HEK293 (cell line): ENCODE results near the gene UNCX.

Experiments used
- CTCF ChIA-PET: fragments of 350-600 bp; formaldehyde crosslinking; extraction: SDS; loops from one replicate; lab custom pipeline; 2021; ENCODE audit warnings: antibody characterized with exemption; lab: Yijun Ruan, JAX
- POLR2A ChIA-PET: fragments of 300-600 bp; formaldehyde crosslinking; extraction: SDS; loops from one replicate; lab custom pipeline; 2020; ENCODE audit warnings: antibody characterized with exemption, inconsistent platforms; lab: Yijun Ruan, JAX
- H3K27ac ChIP-seq: fragments of 200-500 bp; sonication (Bioruptor generic); 2 replicates; pipeline ENCODE4 v1.5.1; 2014; ENCODE audit warnings: low read depth, low read length, control low read depth, inconsistent platforms; ENCODE audit errors: extremely low read depth
- H3K36me3 ChIP-seq, 2 experiments: fragments of 200-500 bp in 1 of 2; sonication (Bioruptor generic) in 1 of 2; 1 replicate in 1 of 2; 2 replicates in 1 of 2; pipeline ENCODE4 v1.5.1; 2014 to 2017; ENCODE audit warnings: inconsistent platforms in 2 of 2, low read length in 2 of 2; ENCODE audit not compliant: control insufficient read depth in 2 of 2, insufficient read depth in 1 of 2
- H3K4me1 ChIP-seq: fragments of 200-500 bp; sonication (Bioruptor generic); 2 replicates; pipeline ENCODE4 v1.5.1; 2014; ENCODE audit warnings: mild to moderate bottlenecking, low read length, inconsistent platforms; ENCODE audit not compliant: control insufficient read depth, insufficient read depth
- H3K4me3 ChIP-seq: 2 replicates; pipeline ENCODE4 v1.5.1; 2011; ENCODE audit warnings: low read depth, mild to moderate bottlenecking, control low read depth, low read length, moderate library complexity
- H3K9me3 ChIP-seq: fragments of 200-500 bp; sonication (Bioruptor generic); 2 replicates; pipeline ENCODE4 v1.5.1; 2014; ENCODE audit warnings: low read depth, low read length, inconsistent platforms; ENCODE audit not compliant: control insufficient read depth, insufficient read depth
- FEZF1 ChIP-seq: fragments of 450-650 bp; formaldehyde crosslinking; IDR thresholded peaks from 2 replicates; pipeline ENCODE4 v1.5.1; 2016; ENCODE audit warnings: missing biosample characterization, missing genetic modification characterization
- GLIS1 ChIP-seq: fragments of 450-650 bp; formaldehyde crosslinking; IDR thresholded peaks from 2 replicates; pipeline ENCODE4 v1.5.1; 2016; ENCODE audit warnings: missing biosample characterization, missing genetic modification characterization
- MZF1 ChIP-seq: fragments of 450-650 bp; formaldehyde crosslinking; IDR thresholded peaks from 2 replicates; pipeline ENCODE4 v1.5.1; 2017; ENCODE audit warnings: missing biosample characterization, missing genetic modification characterization, borderline replicate concordance
- REPIN1 ChIP-seq: fragments of 450-650 bp; formaldehyde crosslinking; IDR thresholded peaks from 2 replicates; pipeline ENCODE4 v1.5.1; 2017; ENCODE audit warnings: missing biosample characterization, missing genetic modification characterization, low read depth
- SCRT2 ChIP-seq: fragments of 450-650 bp; formaldehyde crosslinking; IDR thresholded peaks from 2 replicates; pipeline ENCODE4 v1.5.1; 2016; ENCODE audit warnings: missing biosample characterization, missing genetic modification characterization
- SP2 ChIP-seq: fragments of 450-650 bp; formaldehyde crosslinking; IDR thresholded peaks from 2 replicates; pipeline ENCODE4 v1.5.1; 2016; ENCODE audit warnings: missing biosample characterization, missing genetic modification characterization
- TCF7L2 ChIP-seq: IDR thresholded peaks from 2 replicates; pipeline ENCODE4 v1.6.1; 2011; ENCODE audit warnings: low read depth, mild to moderate bottlenecking, inconsistent platforms, low read length, moderate library complexity, borderline replicate concordance
- ZFP37 ChIP-seq: fragments of 450-650 bp; formaldehyde crosslinking; IDR thresholded peaks from 2 replicates; pipeline ENCODE4 v1.5.1; 2016; ENCODE audit warnings: missing biosample characterization, missing genetic modification characterization
- ZNF112 ChIP-seq: fragments of 450-650 bp; formaldehyde crosslinking; IDR thresholded peaks from 2 replicates; pipeline ENCODE4 v1.5.0; 2017; ENCODE audit warnings: missing biosample characterization, missing genetic modification characterization
- ZNF138 ChIP-seq: fragments of 450-650 bp; formaldehyde crosslinking; IDR thresholded peaks from 2 replicates; pipeline ENCODE4 v1.5.1; 2016; ENCODE audit warnings: missing biosample characterization, missing genetic modification characterization, borderline replicate concordance
- ZNF169 ChIP-seq: fragments of 450-650 bp; formaldehyde crosslinking; IDR thresholded peaks from 2 replicates; pipeline ENCODE4 v1.5.1; 2016; ENCODE audit warnings: missing biosample characterization, missing genetic modification characterization
- ZNF214 ChIP-seq: fragments of 450-650 bp; formaldehyde crosslinking; IDR thresholded peaks from 2 replicates; pipeline ENCODE4 v1.5.1; 2017; ENCODE audit warnings: missing biosample characterization, mild to moderate bottlenecking, missing genetic modification characterization, borderline replicate concordance
- ZNF23 ChIP-seq: fragments of 450-650 bp; formaldehyde crosslinking; IDR thresholded peaks from 2 replicates; pipeline ENCODE4 v1.5.1; 2016; ENCODE audit warnings: missing biosample characterization, missing genetic modification characterization, borderline replicate concordance
- ZNF274 ChIP-seq, 2 experiments: fragments of 200-500 bp in 1 of 2; fragments of 450-650 bp in 1 of 2; sonication (Bioruptor generic) in 1 of 2; formaldehyde crosslinking in 1 of 2; IDR thresholded peaks; 2 replicates each; pipeline versions ENCODE4 v1.5.1 to v1.6.1; 2014 to 2016; ENCODE audit warnings: borderline replicate concordance in 1 of 2, inconsistent platforms in 1 of 2, low read length in 1 of 2, missing biosample characterization in 1 of 2, missing genetic modification characterization in 1 of 2
- ZNF324 ChIP-seq: fragments of 450-650 bp; formaldehyde crosslinking; IDR thresholded peaks from 2 replicates; pipeline ENCODE4 v1.5.1; 2016; ENCODE audit warnings: missing biosample characterization, missing genetic modification characterization
- ZNF350 ChIP-seq: fragments of 450-650 bp; formaldehyde crosslinking; IDR thresholded peaks from 2 replicates; pipeline ENCODE4 v1.5.0; 2017; ENCODE audit warnings: missing biosample characterization, mild to moderate bottlenecking, missing genetic modification characterization
- ZNF404 ChIP-seq: fragments of 450-650 bp; formaldehyde crosslinking; IDR thresholded peaks from 2 replicates; pipeline ENCODE4 v1.5.1; 2017; ENCODE audit warnings: missing biosample characterization, missing genetic modification characterization
- ZNF501 ChIP-seq: fragments of 450-650 bp; formaldehyde crosslinking; IDR thresholded peaks from 2 replicates; pipeline ENCODE4 v1.5.1; 2016; ENCODE audit warnings: missing biosample characterization, missing genetic modification characterization
- ZNF561 ChIP-seq: fragments of 450-650 bp; IDR thresholded peaks from 2 replicates; pipeline ENCODE4 v1.5.1; 2018; ENCODE audit warnings: missing biosample characterization, missing genetic modification characterization, borderline replicate concordance
- ZNF707 ChIP-seq: fragments of 450-650 bp; formaldehyde crosslinking; IDR thresholded peaks from 2 replicates; pipeline ENCODE4 v1.5.1; 2016; ENCODE audit warnings: missing biosample characterization, missing genetic modification characterization
- ZNF747 ChIP-seq: fragments of 450-650 bp; formaldehyde crosslinking; IDR thresholded peaks from 2 replicates; pipeline ENCODE4 v1.5.1; 2016; ENCODE audit warnings: missing biosample characterization, missing genetic modification characterization
- ZNF792 ChIP-seq: fragments of 450-650 bp; formaldehyde crosslinking; IDR thresholded peaks from 2 replicates; pipeline ENCODE4 v1.5.1; 2016; ENCODE audit warnings: missing biosample characterization, missing genetic modification characterization
- ZSCAN30 ChIP-seq: fragments of 450-650 bp; IDR thresholded peaks from 2 replicates; pipeline ENCODE4 v1.5.1; 2018; ENCODE audit warnings: missing biosample characterization, mild to moderate bottlenecking, missing genetic modification characterization, moderate library complexity
- TF ChIP-seq, protein P1 (sequence below): fragments of 450-650 bp; formaldehyde crosslinking; IDR thresholded peaks from 2 replicates; pipeline ENCODE4 v1.5.1; 2017; ENCODE audit warnings: missing biosample characterization, missing genetic modification characterization
- TF ChIP-seq, protein P2 (sequence below): fragments of 450-650 bp; IDR thresholded peaks from 2 replicates; pipeline ENCODE4 v1.5.1; 2018; ENCODE audit warnings: missing biosample characterization, mild to moderate bottlenecking, missing genetic modification characterization
- TF ChIP-seq, protein P3 (sequence below): fragments of 450-650 bp; formaldehyde crosslinking; IDR thresholded peaks from 2 replicates; pipeline ENCODE4 v1.5.1; 2016; ENCODE audit warnings: missing biosample characterization, missing genetic modification characterization
- TF ChIP-seq, protein P4 (sequence below): fragments of 450-650 bp; formaldehyde crosslinking; IDR thresholded peaks from 2 replicates; pipeline ENCODE4 v1.5.1; 2016; ENCODE audit warnings: missing biosample characterization, missing genetic modification characterization

UNCX gene

GRCh38 chr7:1253681-1254181, 21.1 kb downstream of the UNCX start:
- H3K27ac ChIP-seq = no peak overlapping the region
- TF ChIP-seq ZNF112 (no peak), ZNF23 (tag by site-specific recombination) (no peak), SP2 (tag by site-specific recombination) (no peak), ZNF707 (tag by site-specific recombination) (no peak), ZNF561 (tag by site-specific recombination) (no peak), TCF7L2 (no peak), ZNF274 (IDR thresholded peaks at IDR 0.05; ENCODE audit: low read length) (no peak), ZNF274 (tag by site-specific recombination; IDR thresholded peaks at IDR 0.05; ENCODE audit: borderline replicate concordance) (no peak), ZNF324 (tag by site-specific recombination) (no peak), ZNF214 (tag by site-specific recombination) (no peak), GLIS1 (tag by site-specific recombination) (no peak), SCRT2 (tag by site-specific recombination) (no peak), MZF1 (no peak), ZNF350 (tag by site-specific recombination) (no peak), FEZF1 (no peak), ZNF747 (tag by site-specific recombination) (no peak)
- H3K4me1 ChIP-seq = no peaks in the 10 kb centered on the region
- no peaks in the 10 kb centered on the region for H3K36me3 ChIP-seq
- ChIA-PET POLR2A (no interaction called here), CTCF (no interaction called here)
- H3K4me3 ChIP-seq = no peak overlapping the region
- H3K9me3 ChIP-seq = no peaks in the 10 kb centered on the region

DNA sequence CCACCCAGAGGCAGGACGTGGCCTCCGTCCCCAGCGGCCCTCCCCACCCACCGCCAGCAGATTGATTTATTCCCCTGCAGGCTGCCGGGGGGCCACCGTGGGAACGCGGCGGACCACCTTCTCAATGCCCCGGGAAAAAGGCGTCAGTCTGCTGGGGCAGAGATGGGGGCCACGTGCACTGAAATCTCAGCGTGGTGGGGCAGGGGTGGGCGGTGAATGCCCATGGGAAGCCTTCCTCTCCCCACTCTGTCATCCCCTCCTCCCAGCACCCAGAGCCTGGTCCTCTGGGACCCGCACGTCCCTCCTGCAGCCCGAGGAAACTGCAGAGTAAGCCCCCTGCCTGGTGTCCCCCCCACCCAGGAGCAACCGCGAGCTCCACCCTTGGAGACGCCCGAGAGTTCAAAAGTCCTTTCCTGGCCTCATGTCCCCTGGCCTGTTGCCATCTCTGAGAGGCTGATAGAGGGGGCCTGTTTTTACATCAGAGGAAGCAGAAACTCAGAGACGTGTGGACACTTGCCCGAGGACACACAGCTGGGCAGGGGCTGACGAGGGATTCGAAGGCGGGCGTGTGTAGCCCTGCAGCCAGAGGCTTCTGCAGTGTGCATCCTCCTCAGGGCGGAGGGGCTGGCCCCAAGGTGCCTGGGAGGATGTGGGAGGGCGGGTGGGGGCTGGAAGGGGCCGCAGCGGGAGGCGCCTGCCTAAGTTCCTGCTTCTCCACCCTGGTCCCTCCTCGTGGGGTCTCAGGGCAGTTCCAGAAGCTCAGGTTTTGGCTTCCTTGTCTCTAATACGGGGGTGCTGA, 21.8 kb downstream of the UNCX start:
- Histone ChIP-seq H3K4me3 (no peak overlapping the region), H3K4me1 (no peaks in the 10 kb centered on the region), H3K36me3 (no peaks in the 10 kb centered on the region), H3K9me3 (no peaks in the 10 kb centered on the region), H3K27ac (no peak overlapping the region)
- POLR2A ChIA-PET = no interaction called here
- CTCF ChIA-PET = interaction anchor here (0.7 kb wide), 1 partner anchor 17 kb away, joined by 3 read pairs; no protein-coding TSS in a partner anchor
- TF ChIP-seq, protein P1, sequence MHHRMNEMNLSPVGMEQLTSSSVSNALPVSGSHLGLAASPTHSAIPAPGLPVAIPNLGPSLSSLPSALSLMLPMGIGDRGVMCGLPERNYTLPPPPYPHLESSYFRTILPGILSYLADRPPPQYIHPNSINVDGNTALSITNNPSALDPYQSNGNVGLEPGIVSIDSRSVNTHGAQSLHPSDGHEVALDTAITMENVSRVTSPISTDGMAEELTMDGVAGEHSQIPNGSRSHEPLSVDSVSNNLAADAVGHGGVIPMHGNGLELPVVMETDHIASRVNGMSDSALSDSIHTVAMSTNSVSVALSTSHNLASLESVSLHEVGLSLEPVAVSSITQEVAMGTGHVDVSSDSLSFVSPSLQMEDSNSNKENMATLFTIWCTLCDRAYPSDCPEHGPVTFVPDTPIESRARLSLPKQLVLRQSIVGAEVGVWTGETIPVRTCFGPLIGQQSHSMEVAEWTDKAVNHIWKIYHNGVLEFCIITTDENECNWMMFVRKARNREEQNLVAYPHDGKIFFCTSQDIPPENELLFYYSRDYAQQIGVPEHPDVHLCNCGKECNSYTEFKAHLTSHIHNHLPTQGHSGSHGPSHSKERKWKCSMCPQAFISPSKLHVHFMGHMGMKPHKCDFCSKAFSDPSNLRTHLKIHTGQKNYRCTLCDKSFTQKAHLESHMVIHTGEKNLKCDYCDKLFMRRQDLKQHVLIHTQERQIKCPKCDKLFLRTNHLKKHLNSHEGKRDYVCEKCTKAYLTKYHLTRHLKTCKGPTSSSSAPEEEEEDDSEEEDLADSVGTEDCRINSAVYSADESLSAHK (tag by site-specific recombination) = no peak
- TF ChIP-seq ZNF792 (tag by site-specific recombination) (no peak), SCRT2 (tag by site-specific recombination) (no peak), ZNF501 (no peak), ZSCAN30 (tag by site-specific recombination) (no peak), REPIN1 (tag by site-specific recombination) (no peak), ZNF169 (no peak), ZFP37 (tag by site-specific recombination) (no peak), ZNF404 (no peak), ZNF138 (tag by site-specific recombination) (no peak)
- TF ChIP-seq, protein P2, sequence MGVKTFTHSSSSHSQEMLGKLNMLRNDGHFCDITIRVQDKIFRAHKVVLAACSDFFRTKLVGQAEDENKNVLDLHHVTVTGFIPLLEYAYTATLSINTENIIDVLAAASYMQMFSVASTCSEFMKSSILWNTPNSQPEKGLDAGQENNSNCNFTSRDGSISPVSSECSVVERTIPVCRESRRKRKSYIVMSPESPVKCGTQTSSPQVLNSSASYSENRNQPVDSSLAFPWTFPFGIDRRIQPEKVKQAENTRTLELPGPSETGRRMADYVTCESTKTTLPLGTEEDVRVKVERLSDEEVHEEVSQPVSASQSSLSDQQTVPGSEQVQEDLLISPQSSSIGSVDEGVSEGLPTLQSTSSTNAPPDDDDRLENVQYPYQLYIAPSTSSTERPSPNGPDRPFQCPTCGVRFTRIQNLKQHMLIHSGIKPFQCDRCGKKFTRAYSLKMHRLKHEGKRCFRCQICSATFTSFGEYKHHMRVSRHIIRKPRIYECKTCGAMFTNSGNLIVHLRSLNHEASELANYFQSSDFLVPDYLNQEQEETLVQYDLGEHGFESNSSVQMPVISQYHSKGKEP (tag by site-specific recombination) = no peak
- TF ChIP-seq, protein P3, sequence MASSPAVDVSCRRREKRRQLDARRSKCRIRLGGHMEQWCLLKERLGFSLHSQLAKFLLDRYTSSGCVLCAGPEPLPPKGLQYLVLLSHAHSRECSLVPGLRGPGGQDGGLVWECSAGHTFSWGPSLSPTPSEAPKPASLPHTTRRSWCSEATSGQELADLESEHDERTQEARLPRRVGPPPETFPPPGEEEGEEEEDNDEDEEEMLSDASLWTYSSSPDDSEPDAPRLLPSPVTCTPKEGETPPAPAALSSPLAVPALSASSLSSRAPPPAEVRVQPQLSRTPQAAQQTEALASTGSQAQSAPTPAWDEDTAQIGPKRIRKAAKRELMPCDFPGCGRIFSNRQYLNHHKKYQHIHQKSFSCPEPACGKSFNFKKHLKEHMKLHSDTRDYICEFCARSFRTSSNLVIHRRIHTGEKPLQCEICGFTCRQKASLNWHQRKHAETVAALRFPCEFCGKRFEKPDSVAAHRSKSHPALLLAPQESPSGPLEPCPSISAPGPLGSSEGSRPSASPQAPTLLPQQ (tag by site-specific recombination) = no peak
- TF ChIP-seq, protein P4, sequence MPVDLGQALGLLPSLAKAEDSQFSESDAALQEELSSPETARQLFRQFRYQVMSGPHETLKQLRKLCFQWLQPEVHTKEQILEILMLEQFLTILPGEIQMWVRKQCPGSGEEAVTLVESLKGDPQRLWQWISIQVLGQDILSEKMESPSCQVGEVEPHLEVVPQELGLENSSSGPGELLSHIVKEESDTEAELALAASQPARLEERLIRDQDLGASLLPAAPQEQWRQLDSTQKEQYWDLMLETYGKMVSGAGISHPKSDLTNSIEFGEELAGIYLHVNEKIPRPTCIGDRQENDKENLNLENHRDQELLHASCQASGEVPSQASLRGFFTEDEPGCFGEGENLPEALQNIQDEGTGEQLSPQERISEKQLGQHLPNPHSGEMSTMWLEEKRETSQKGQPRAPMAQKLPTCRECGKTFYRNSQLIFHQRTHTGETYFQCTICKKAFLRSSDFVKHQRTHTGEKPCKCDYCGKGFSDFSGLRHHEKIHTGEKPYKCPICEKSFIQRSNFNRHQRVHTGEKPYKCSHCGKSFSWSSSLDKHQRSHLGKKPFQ (tag by site-specific recombination) = no peak
- TF ChIP-seq, all 188 proteins: peak for 0
